Right hindlimb (tissue), 1 donor: Measurements from ENCODE around the gene VWA3B.

Experiments
- DNase-seq: peaks from one replicate; pipeline ENCODE4 v3.0.0-alpha.2; 2018

Gene VWA3B

GRCh38 chr2:98347298-98348065, 260.5 kb downstream of the VWA3B start:
- DNase-seq = no peak

- no peak for DNase-seq
Observed at GRCh38 chr2:98348066-98348561, 261.1 kb downstream of the VWA3B start.

GRCh38 chr2:98350411-98350810, 263.4 kb downstream of the VWA3B start:
- DNase-seq = no peak

GRCh38 chr2:98355881-98356280, 268.9 kb downstream of the VWA3B start:
- no peak for DNase-seq

GRCh38 chr2:98356729-98357128, 269.8 kb downstream of the VWA3B start:
- no peak for DNase-seq

- no peak for DNase-seq
Observed at GRCh38 chr2:98357849-98358248, 270.9 kb downstream of the VWA3B start.

- no peak for DNase-seq
Observed at GRCh38 chr2:98359986-98360385, 273.0 kb downstream of the VWA3B start.
